T-helper 9 cell (primary cell): Measurements from ENCODE around the gene SLC9A3.

Experiments used
- DNase-seq: peaks from one replicate; pipeline ENCODE4 v3.0.0-alpha.2; 2020

SLC9A3 gene

DNA sequence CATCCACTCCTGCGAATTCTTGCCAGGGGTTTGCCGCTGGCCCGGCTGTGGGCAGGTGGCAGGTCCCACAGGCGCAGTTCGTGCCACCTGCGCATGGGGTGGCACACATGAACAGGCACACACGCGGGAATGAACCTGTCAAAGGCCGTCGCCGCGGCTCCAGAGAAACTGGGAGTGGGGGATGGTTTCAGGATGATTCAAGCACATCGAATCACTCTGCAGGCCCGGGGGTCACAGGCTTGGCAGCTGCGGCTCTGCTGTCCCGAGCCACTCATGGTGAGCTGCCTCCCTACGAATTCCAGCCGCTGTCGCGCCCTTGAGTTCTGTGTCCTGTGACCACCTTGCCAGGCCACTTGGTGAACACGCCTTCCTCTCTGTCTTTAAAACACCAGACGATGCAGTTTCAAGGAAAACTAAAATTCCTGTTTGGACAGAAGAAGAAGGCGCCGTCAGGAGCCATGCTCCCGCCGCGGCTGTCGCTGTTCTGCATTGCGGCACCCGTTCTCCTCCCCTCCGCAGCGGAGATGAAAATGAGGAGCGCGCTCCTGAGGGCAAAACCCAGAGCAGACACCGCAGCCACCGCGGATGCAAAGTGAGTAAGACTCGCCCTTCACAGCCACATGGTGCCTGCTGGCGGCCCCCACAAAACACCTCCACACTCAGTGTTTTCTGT is 96.7 kb downstream of the SLC9A3 start:
- DNase-seq = no peak

DNA sequence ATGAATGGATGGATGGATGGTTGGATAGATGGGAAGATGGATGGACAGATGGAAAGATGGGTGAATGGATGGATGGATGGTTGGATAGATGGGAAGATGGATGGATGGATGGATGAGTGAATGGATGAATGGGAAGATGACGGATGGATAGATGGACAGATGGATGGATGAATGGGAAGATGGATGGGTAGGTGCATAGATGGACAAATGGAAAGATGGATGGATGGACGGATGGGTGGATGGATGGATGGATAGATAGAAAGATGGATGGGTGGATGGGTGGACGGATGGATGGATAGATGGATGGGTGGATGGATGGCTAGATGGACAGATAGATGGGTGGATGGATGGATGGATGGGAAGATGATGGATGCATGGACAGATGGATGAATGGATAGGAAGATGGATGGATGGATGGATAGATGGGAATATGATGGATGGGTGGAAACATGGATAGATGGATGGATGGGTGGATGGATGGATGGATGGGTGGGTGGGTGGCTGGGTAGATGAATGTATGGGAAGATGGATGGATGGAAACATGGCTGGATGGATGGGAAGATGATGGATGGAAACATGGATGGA is 97.8 kb downstream of the SLC9A3 start:
- DNase-seq = no peak

DNA sequence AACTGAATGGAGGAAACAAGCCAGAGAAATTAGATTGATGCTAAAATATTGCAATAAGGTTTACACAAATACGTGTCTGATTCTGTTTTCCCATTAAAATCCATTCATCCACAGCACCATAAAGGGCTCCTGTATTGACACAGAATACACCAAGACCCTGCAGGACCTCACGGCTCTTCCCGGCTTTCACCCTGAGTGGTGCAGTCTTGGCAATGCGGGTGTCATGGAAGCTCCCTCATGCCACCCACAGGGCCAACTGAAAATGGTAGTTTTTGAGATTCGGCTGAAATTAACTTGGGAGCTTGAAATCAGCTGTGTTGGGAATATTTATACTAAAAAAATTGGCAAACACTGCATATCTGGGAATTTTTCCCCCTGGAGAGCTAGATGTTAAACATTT is 98.5 kb downstream of the SLC9A3 start:
- no peak for DNase-seq

DNA sequence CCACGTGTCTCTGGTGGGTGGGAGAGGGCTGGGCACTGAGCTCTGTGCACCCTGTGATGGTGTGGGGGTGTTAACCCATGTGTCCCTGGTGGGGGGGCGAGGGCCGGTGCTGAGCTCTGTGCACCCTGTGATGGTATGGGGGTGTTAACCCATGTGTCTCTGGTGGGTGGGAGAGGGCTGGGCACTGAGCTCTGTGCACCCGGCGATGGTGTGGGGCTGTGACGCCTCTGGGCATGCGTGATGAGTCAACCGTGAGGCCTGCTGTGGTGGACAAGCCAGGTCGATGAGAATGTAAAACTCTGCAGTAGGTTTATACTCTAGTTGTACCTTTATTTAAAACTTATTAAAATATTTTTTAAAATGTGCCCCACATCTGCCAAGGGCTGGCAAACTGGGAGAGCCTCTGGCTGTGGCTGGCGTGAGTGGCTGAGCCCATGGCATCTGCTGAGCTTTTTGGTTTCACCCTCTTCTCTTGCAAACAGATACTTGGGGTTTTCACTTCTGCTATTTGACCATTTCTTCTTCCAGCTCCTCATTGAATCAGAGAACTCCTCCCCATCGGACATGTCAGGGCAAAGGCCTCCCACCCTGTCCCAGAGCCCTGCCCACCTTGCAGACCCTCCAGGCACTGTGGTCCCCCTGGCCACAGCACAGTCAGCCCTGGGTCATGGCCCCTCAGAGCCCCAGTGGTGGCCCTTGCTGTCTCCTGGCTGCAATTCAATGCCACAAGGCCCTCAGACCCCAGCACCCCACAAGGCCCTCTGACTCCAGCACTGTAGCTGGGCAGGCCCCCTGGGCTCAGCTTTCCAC is 99.7 kb downstream of the SLC9A3 start:
- no peak for DNase-seq

DNA sequence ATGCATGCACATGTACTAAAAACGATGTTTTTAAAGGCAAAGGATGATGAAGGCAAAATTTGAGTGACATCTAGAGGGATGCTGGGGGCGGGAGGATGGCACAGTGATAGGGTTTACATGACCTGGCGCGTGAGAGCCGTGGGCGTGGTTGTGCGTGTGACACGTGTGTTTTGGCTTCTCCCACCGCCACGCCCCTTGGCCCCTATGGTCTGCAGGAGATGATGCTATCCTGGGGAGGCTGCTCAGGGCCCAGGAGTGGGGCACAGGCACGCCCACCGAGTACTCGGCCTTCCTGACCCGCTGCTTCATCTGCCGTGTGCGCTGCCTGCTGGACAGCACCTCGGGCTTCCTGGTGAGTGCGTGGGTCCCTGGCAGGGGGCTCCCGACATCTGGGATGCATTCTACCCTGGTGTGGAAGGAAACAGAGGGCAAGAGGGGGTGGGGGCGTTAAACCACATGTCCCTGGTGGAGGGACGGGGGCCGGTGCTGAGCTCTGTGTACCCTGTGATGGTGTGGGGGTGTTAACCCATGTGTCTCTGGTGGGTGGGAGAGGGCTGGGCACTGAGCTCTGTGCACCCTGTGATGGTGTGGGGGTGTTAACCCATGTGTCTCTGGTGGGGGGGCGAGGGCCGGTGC is 100.5 kb downstream of the SLC9A3 start:
- no peak for DNase-seq

DNA sequence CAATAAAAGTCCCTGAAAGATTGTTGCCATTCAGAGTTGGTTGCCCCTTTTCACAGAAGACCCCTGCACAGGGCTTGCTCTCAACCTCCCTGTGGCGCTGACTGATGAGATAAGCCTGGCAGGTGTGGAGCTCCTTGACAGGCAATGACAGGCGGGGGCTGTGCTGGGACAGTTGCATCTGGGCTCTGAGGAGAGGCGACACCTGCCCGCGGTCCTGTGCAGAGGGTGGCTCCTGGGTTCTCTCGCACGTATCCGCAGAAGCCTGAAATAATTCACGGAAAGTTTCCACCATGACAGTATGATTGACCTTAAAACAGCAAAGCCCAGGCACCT is 101.0 kb downstream of the SLC9A3 start:
- no peak for DNase-seq

DNA sequence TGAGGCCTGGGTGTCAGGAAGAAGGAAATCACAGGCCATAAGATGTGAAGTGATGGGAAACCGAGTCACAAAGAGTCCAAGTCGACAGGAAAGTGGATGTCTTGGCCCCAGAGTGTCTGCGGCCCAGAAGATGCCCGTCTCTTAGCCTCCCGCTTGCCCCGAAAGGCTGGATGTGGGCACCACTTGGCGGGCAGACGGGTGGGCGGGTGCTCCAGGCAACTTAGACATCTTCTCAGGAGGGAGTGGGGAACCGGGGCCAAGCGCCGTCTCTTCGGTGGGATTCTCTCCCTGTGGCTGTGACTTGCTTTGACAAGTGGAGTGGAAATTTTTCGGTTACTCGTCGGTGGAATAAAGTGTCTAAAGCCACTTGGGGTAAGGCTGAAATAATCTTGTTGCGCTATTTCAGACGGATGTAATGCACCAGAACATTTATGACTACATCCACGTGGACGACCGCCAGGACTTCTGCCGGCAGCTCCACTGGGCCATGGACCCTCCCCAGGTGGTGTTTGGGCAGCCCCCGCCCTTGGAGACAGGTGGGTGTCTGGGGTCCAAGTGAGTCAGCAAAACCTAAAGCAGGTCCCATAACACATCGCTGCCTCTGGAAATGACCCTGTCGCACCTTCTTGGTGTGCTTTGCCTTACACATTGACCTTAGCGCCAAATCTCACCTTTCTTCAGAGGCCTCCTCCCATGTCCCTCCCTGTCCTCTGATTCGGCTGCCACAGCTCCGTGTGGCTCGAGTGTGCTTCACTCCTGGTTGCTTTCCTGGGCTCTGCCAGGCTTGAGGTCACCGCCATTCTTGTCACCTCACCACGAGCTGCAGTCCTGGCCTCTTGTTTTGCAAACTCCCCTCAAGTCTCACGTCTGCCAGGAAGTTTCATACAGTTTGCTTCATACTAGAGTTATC is 101.7 kb downstream of the SLC9A3 start:
- no peak for DNase-seq

DNA sequence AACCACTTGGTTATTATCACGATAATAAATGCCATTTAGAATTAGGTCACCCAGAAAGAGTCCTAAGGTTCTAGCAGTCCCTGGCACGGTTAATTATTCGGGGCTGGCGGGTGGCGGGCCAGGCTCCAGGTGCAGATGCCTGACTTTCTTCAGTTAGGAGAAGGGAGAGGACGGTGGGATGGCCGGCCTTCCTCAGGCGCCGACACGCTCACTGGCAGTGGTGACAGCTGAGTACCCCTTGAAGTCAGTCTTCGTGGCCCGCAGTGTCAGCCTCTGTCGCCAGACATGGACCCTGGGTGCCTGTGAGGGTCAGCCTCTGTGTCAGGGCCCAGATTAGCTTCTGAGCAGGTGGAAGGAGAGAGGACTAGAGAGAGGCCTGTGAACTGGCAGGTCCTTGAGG is 102.3 kb downstream of the SLC9A3 start:
- no peak for DNase-seq

DNA sequence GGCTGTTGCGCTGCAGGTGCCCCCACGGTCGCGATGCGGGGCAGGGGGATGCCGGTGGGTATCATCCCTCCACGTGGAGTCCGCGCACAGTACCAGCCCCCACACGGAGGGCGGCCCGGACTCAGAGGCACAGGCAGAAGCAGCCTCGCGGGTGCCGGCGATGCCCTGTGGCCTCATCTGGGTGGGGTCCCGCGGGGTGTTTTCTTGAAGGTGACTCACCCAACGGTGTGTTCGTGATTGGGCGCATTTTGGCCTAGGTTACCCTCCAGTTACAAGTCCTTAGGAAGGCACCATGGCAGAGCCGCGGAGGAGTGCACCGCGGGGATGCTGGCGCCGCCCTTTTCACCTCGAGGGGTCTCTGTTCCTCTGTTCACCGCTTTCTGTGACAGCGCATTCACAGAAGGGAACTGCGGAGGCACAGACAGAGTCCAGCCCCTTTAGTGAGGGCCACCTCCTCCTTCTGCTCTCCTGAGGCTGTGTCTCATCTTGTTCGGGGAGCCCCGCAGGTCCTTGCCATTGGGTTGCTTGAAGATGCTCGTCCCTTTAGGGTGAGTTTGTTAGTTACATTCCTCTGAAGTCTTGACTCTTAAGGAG is 102.9 kb downstream of the SLC9A3 start:
- no peak for DNase-seq

DNA sequence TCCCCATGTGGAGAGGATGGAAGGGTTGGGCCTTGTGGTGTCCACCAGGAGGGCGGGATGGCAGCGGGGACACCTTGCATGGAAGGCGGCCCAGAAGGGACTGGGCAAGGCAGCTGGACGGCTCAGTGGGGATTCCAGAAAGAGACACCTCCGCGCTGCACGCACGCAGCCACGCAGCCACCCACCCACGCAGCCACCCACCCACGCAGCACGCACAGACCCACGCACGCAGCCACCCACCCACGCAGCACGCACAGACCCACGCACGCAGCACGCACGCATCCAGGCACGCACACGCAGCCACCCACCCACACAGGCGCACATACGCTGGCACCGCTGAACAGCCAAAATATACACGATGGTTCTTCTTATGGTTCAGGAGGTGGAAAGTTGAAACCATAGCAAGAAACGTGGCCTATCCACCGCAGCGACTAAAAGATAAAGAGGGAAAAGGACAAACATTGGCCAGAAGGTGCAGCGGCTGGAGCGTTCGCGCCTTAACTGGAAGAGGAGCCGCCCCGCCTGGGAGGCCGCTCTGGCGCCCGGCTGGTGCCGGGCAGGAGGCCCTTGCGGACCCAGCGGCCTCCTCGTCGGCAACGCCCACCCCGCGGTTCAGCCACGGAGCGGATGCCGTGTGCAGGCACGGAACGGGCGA is 103.5 kb downstream of the SLC9A3 start:
- no peak for DNase-seq
